ENCODE measurements around the gene GPNMB.

- no peak for TF ChIP-seq RFX5 (IDR thresholded peaks at IDR 0.05; ENCODE audit: low read depth, low read length)
- no peak for TF ChIP-seq CTCF (conservative IDR thresholded peaks at IDR 0.05; ENCODE audit: low read depth, low read length)
- TF ChIP-seq RAD21 (IDR thresholded peaks at IDR 0.05; ENCODE audit: low read length), result no peak
Observed at GRCh38 chr7:23306936-23307521, 60.5 kb downstream of the GPNMB start.
